CD4-positive, CD25-positive, alpha-beta regulatory T cell (primary cell): ENCODE results near the gene CD40. TPM values are rescaled to one million over a fixed set of nuclear protein-coding genes. Genes with fewer than 3 reads are reported as not detected.

ENCODE experiments used
- ATAC-seq, 2 donors: fragments of 150-1000 bp; cut with Tn5 transposase; one replicate each; pipeline ENCODE4 v1.10.0; 2021; ENCODE audit warnings: low read depth in 2 of 2, moderate number of reproducible peaks in 2 of 2, moderate library complexity in 1 of 2
- DNase-seq, 3 donors: peaks; one replicate each; pipeline versions ENCODE4 v3.0.0 to v3.0.0-alpha.2; 2012 to 2022; ENCODE audit warnings: mixed read lengths in 1 of 3
- H3K27ac ChIP-seq: one replicate; pipeline ENCODE4 v1.7.0; 2013; ENCODE audit warnings: mild to moderate bottlenecking, low read length; ENCODE audit not compliant: insufficient read depth, poor library complexity, severe bottlenecking
- H3K27me3 ChIP-seq: one replicate; pipeline ENCODE4 v1.7.0; 2013; ENCODE audit warnings: low read length; ENCODE audit not compliant: control insufficient read depth, insufficient read depth
- H3K36me3 ChIP-seq: one replicate; pipeline ENCODE4 v1.7.0; 2013; ENCODE audit warnings: mild to moderate bottlenecking, low read length, moderate library complexity; ENCODE audit not compliant: control insufficient read depth, insufficient read depth
- H3K4me1 ChIP-seq: 2 replicates; pipeline ENCODE4 v1.7.0; 2013; ENCODE audit warnings: mild to moderate bottlenecking, low read length; ENCODE audit not compliant: insufficient read depth, control insufficient read depth, poor library complexity, severe bottlenecking
- H3K4me3 ChIP-seq: one replicate; pipeline ENCODE4 v1.7.0; 2013; ENCODE audit warnings: low read depth, mild to moderate bottlenecking, low read length, moderate library complexity
- H3K9me3 ChIP-seq, 2 experiments: 1 replicate in 1 of 2; 2 replicates in 1 of 2; pipeline ENCODE4 v1.7.0; 2013; ENCODE audit warnings: low read length in 2 of 2, mild to moderate bottlenecking in 1 of 2, moderate library complexity in 1 of 2; ENCODE audit not compliant: control insufficient read depth in 2 of 2
- H3K27ac Mint-ChIP-seq, 3 donors: one replicate each; pipeline ENCODE4 v1.8.0; 2020 to 2022; ENCODE audit warnings: mild to moderate bottlenecking in 3 of 3, mixed read lengths in 3 of 3, moderate library complexity in 2 of 3
- H3K27me3 Mint-ChIP-seq: one replicate; pipeline ENCODE4 v1.8.0; 2022; ENCODE audit warnings: mild to moderate bottlenecking, mixed read lengths
- H3K36me3 Mint-ChIP-seq: one replicate; pipeline ENCODE4 v1.8.0; 2020; ENCODE audit warnings: mixed read lengths
- H3K4me1 Mint-ChIP-seq, 4 donors: one replicate each; pipeline ENCODE4 v1.8.0; 2020 to 2022; ENCODE audit warnings: mixed read lengths in 4 of 4, mild to moderate bottlenecking in 1 of 4
- H3K4me3 Mint-ChIP-seq, 4 donors: one replicate each; pipeline ENCODE4 v1.8.0; 2020 to 2022; ENCODE audit warnings: mild to moderate bottlenecking in 4 of 4, mixed read lengths in 4 of 4, moderate library complexity in 3 of 4
- H3K9me3 Mint-ChIP-seq, 7 donors: one replicate each; pipeline ENCODE4 v1.8.0; 2020 to 2022; ENCODE audit warnings: mixed read lengths in 7 of 7, mild to moderate bottlenecking in 3 of 7, moderate library complexity in 2 of 7
- polyA plus RNA-seq, 4 donors: library from polyadenylated mRNA; unstranded; fragments of 300-500 nt; fragmentation: Illumina TruSeq; gene quantifications; one replicate each; pipeline ENCODE4 v1.2.3, GENCODE V29; 2021
- total RNA-seq: library from RNA; stranded (reverse); gene quantifications from one replicate; pipeline ENCODE4 v1.2.3, GENCODE V29; 2022

The CD40 gene
- total and polyA plus RNA-seq, 5 donors from 2014 or later = 1.7 to 8.7 (median 7.2) TPM

DNA sequence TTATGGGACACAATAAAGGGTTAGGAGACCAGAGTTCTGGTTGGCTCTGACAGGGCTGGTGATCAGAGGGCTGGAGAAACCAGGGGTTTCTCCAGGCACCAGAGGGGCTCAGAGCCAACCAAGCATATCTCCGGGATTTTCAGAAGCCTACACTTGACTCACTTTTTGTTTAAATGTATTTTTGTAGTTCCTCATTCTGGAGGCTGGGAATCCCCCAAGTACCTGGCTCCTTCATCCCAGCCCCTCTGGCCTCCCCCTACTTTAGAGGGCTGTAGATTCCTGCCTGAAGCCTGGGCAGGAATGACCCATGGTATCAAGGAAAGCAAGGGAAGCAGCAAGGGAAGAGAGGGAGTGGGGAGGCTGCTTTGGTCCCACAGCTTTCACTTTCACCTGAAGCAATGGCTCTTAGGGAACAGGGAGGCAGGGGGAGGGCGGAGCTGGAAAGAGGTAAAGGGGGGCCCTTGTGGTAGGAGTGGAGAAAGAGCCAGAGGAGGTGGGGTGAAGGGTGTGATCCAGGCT lies 973 bp downstream of the CD40 start:
- DNase-seq = no peak
- Histone ChIP-seq H3K4me3 (no peak overlapping the region), H3K9me3 (no peaks in the 10 kb centered on the region), H3K4me1 (peaks cover 16% of the 10 kb centered on the region), H3K27me3 (no peaks in the 10 kb centered on the region), H3K36me3 (no peaks in the 10 kb centered on the region), H3K27ac (peak overlapping the region; percentile 9)
- peaks cover 0 to 2% (median 0%) of the 10 kb centered on the region in 7 donors for H3K9me3 Mint-ChIP-seq
- peak in 1 of 2 donors; percentile 29 for ATAC-seq
- peaks cover 16% of the 10 kb centered on the region for H3K27me3 Mint-ChIP-seq
- peak overlapping the region in 1 of 3 donors; percentile 42 for H3K27ac Mint-ChIP-seq
- peak overlapping the region; percentile 85 to 98 (median 94) for H3K4me3 Mint-ChIP-seq
- peaks cover 0 to 31% (median 12%) of the 10 kb centered on the region in 4 donors for H3K4me1 Mint-ChIP-seq
- peaks cover 9% of the 10 kb centered on the region for H3K36me3 Mint-ChIP-seq

- H3K27ac Mint-ChIP-seq = no peak overlapping the region
- Histone ChIP-seq H3K36me3 (no peaks in the 10 kb centered on the region), H3K4me3 (no peak overlapping the region), H3K9me3 (no peaks in the 10 kb centered on the region), H3K27me3 (no peaks in the 10 kb centered on the region), H3K27ac (no peak overlapping the region), H3K4me1 (peaks cover 16% of the 10 kb centered on the region)
- H3K4me3 Mint-ChIP-seq = peak overlapping the region in 3 of 4 donors; percentile 13 to 92 (median 85)
- H3K36me3 Mint-ChIP-seq = peaks cover 12% of the 10 kb centered on the region
- ATAC-seq (no peak), DNase-seq (no peak)
- H3K4me1 Mint-ChIP-seq = peaks cover 0 to 31% (median 12%) of the 10 kb centered on the region in 4 donors
- H3K27me3 Mint-ChIP-seq = peaks cover 16% of the 10 kb centered on the region
- H3K9me3 Mint-ChIP-seq = peaks cover 0 to 1% (median 0%) of the 10 kb centered on the region in 7 donors
These were observed 1.4 kb downstream of the CD40 start for GRCh38 chr20:46119547-46119946.

DNA sequence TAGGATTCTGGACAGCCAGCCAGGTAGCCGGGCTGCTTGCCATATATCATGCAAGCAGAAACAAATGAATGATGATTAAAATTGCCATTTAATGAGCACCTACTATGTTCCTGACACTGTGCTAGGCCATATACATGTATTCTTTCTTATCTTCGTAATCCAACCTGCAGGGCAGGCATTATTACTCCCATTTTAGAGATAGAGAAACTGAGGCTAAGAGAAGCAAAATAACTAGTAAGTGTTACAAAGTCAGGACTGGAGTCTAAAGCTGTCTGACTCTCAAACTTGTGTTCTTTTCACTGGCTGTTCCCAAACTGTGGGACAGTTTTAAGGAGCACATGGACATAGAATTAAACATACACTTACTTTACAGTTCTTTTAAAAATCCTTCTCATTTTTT lies 2.0 kb downstream of the CD40 start:
- peaks cover 12% of the 10 kb centered on the region for H3K36me3 Mint-ChIP-seq
- ATAC-seq = no peak
- no peak for DNase-seq
- H3K4me1 Mint-ChIP-seq = peaks cover 0 to 31% (median 12%) of the 10 kb centered on the region in 4 donors
- Histone ChIP-seq H3K36me3 (no peaks in the 10 kb centered on the region), H3K9me3 (no peaks in the 10 kb centered on the region), H3K27ac (no peak overlapping the region), H3K27me3 (no peaks in the 10 kb centered on the region), H3K4me3 (no peak overlapping the region), H3K4me1 (peaks cover 16% of the 10 kb centered on the region)
- H3K9me3 Mint-ChIP-seq = peaks cover 0 to 1% (median 0%) of the 10 kb centered on the region in 7 donors
- H3K27me3 Mint-ChIP-seq = peaks cover 11% of the 10 kb centered on the region
- H3K4me3 Mint-ChIP-seq = peak overlapping the region in 2 of 4 donors; percentile 61 to 85
- peak overlapping the region in 1 of 3 donors; percentile 36 for H3K27ac Mint-ChIP-seq

DNA sequence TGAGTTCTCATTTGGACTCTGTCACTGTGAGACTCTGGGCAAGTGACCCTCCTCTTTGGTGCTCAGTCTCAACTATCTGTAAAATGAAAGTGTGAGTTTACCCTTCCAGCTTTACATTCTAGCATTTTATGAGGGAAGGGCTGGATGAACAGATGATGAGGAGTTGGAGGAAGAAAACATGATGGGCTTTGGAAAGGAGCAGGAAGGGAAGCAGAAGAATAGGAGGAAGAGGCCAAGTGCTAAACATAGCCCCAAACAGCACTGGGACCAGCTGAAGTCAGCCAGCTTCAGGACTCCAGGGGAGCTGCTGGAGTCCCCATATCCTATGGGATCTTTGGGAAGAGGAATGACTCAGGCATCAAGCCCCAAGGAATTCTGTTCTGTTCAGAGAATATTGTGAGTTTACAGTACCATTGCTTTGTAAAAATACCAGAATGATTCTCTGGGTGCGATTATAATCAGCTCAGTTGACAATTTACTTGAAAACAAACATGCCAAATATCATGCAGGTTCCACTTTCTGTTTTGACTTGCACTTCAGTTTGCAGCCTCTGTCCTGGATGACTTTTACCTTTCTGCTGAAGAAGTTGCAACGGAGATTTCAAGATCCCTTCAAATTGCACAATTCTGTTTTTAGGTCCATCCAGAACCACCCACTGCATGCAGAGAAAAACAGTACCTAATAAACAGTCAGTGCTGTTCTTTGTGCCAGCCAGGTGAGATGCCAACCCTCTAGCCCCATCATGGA lies 3.2 kb downstream of the CD40 start:
- H3K27ac Mint-ChIP-seq = peak overlapping the region in 2 of 3 donors; percentile 48 to 86

GRCh38 chr20:46122071-46122470 lies 4.0 kb downstream of the CD40 start:
- peaks cover 17% of the 10 kb centered on the region for H3K36me3 Mint-ChIP-seq
- peaks cover 0 to 31% (median 12%) of the 10 kb centered on the region in 4 donors for H3K4me1 Mint-ChIP-seq
- no peaks in the 10 kb centered on the region for H3K36me3 ChIP-seq
- H3K27me3 ChIP-seq = no peaks in the 10 kb centered on the region
- peaks cover 9% of the 10 kb centered on the region for H3K27me3 Mint-ChIP-seq
- DNase-seq = no peak
- H3K9me3 ChIP-seq = no peaks in the 10 kb centered on the region
- H3K4me3 Mint-ChIP-seq = no peak overlapping the region
- no peak overlapping the region for H3K4me3 ChIP-seq
- H3K27ac Mint-ChIP-seq = peak overlapping the region in 1 of 3 donors; percentile 66
- no peaks in the 10 kb centered on the region for H3K9me3 Mint-ChIP-seq
- H3K27ac ChIP-seq = no peak overlapping the region
- no peak for ATAC-seq
- H3K4me1 ChIP-seq = peaks cover 16% of the 10 kb centered on the region

More for the DNA sequence above, 3.2 kb downstream of the CD40 start:
- no peaks in the 10 kb centered on the region for H3K9me3 ChIP-seq
- no peak overlapping the region for H3K27ac ChIP-seq
- no peaks in the 10 kb centered on the region for H3K27me3 ChIP-seq
- Mint-ChIP-seq H3K4me3 (no peak overlapping the region), H3K4me1 (peaks cover 0 to 31% (median 12%) of the 10 kb centered on the region in 4 donors), H3K36me3 (peaks cover 17% of the 10 kb centered on the region), H3K9me3 (no peaks in the 10 kb centered on the region), H3K27me3 (peaks cover 9% of the 10 kb centered on the region)
- ATAC-seq = no peak
- H3K4me1 ChIP-seq = peaks cover 16% of the 10 kb centered on the region
- no peaks in the 10 kb centered on the region for H3K36me3 ChIP-seq
- peak overlapping the region; percentile 18 for H3K4me3 ChIP-seq
- DNase-seq = peak in 1 of 3 donors; percentile 21

GRCh38 chr20:46122516-46123481 lies 4.7 kb downstream of the CD40 start:
- H3K36me3 ChIP-seq = no peaks in the 10 kb centered on the region
- ATAC-seq = no peak
- H3K27ac Mint-ChIP-seq = no peak overlapping the region

GRCh38 chr20:46123482-46124245 lies 5.5 kb downstream of the CD40 start:
- ATAC-seq (no peak), DNase-seq (no peak)
- H3K9me3 Mint-ChIP-seq = no peaks in the 10 kb centered on the region
- no peak overlapping the region for H3K4me3 ChIP-seq
- no peak overlapping the region for H3K27ac ChIP-seq
- peaks cover 0 to 18% (median 6%) of the 10 kb centered on the region in 4 donors for H3K4me1 Mint-ChIP-seq
- H3K27ac Mint-ChIP-seq = peak overlapping the region in 1 of 3 donors; percentile 63
- no peak overlapping the region for H3K4me3 Mint-ChIP-seq
- no peaks in the 10 kb centered on the region for H3K36me3 ChIP-seq
- peaks cover 17% of the 10 kb centered on the region for H3K36me3 Mint-ChIP-seq
- no peaks in the 10 kb centered on the region for H3K9me3 ChIP-seq
- H3K4me1 ChIP-seq = peaks cover 2% of the 10 kb centered on the region
- no peaks in the 10 kb centered on the region for H3K27me3 ChIP-seq
- peaks cover 9% of the 10 kb centered on the region for H3K27me3 Mint-ChIP-seq

More at GRCh38 chr20:46122516-46123481, 4.7 kb downstream of the CD40 start:
- Mint-ChIP-seq H3K4me1 (peaks cover 0 to 26% (median 10%) of the 10 kb centered on the region in 4 donors), H3K27me3 (peaks cover 9% of the 10 kb centered on the region), H3K36me3 (peaks cover 17% of the 10 kb centered on the region), H3K4me3 (no peak overlapping the region), H3K9me3 (no peaks in the 10 kb centered on the region)
- no peak for DNase-seq
- Histone ChIP-seq H3K9me3 (no peaks in the 10 kb centered on the region), H3K27me3 (no peaks in the 10 kb centered on the region), H3K4me3 (no peak overlapping the region), H3K4me1 (peaks cover 10% of the 10 kb centered on the region), H3K27ac (no peak overlapping the region)
